ENCODE data around the gene SLC4A7.
"Not testable (repeated sequence)": the region's sequence is repeated elsewhere in the genome, so short reads cannot be mapped to it uniquely, and the experiment has no call there.

Gene SLC4A7

GRCh38 chr3:27484015-27484844, at the start of gene SLC4A7:
Gene SLC4A7, minus strand, starts transcription at chr3:27484384. Its CDS starts 258 bp downstream, at chr3:27484126.
- peak; percentile 98 for DNase-seq (ENCODE audit: low read depth in 2 of 2)

DNA sequence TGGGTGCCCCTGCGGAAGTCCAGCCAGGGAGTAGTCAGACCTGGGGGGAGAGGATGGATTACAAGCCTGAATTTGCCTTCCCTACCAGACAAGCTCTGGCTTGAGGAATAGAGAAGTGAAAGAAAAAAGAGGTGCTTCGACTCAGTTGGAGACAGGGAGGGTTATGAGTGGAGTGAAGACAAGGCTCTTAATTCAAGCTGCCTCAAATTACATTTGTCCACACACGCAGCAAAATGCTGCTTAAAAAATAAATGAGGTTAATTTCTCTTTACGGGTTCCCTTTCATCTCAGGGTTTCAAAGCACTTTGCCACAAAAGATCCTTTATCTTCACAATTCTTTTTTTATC, 49.0 kb upstream of the SLC4A7 start:
- DNase-seq (ENCODE audit: low read depth in 2 of 2), result no peak

GRCh38 chr3:27532426-27533260, 48.5 kb upstream of the SLC4A7 start:
- no peak for DNase-seq (ENCODE audit: low read depth in 2 of 2)

DNA sequence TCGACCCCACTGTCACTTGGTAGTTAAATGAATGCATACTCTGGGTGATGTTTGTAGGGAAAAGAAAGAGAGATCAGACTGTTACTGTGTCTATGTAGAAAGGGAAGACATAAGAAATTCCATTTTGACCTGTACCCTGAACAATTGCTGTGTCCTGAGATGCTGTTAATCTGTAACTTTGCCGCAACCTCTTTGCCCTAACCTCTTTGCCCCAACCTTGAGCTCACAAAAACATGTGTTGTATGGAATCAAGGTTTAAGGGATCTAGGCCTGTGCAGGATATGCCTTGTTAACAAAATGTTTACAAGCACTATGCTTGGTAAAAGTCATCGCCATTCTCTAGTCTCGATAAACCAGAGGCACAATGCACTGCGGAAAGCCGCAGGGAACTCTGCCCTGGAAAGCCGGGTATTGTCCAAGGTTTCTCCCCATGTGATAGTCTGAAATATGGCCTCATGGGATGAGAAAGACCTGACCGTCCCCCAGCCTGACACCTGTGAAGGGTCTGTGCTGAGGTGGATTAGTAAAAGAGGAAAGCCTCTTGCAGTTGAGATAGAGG, 47.1 kb upstream of the SLC4A7 start:
- not testable (repeated sequence) for DNase-seq (ENCODE audit: low read depth in 2 of 2)

DNA sequence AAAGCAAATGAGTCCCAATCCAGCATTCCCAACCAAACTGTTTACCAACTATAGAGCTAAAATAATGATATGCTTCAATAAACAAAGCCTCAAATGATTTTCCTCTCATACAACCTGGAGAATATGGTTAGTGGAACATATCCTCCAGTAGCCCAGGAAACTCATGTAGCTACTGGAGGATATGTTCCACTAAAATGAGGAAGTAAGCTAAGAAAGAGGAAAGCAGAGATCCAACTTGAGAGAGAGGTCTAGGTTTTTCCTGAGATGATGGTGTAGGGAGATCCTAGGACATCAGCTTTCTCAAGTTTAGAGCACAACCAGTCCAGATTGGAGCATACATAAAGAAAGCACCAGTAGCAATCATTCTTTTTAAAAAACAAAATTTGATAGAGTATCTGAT, 44.6 kb upstream of the SLC4A7 start:
- DNase-seq (ENCODE audit: low read depth in 2 of 2), result no peak

DNA sequence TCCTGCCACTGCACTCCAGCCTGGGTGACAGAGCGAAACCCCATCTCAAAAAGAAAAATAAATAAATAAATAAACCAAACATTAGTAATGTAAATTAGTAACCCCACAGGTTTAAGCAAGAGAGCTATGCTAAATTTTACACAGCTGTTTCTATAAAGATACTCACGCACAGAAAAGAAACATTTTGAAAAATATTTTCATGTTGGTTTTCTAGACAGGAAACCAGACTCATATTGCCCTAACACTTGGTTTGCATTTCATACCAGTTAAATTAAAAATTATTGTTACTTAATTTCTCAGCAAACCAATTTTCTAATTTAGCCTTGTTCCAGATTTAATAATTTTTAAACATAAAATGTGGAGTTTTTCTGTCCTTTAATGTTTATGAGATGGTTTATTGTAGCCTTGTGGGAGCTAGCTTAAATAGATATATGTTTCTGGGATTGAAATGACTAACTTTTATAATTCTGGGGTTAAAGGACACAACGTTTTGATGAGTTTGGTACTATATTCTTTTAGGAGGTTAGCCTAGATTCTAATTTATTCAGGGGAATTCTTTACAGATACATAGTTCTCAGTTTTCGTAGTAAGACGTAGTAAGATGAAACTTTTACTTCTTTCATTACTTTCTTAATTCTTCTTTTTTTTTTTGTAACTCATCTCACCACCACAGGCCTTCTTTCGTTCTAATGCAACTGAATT, 42.6 kb upstream of the SLC4A7 start:
- DNase-seq (ENCODE audit: low read depth in 2 of 2), result no peak

- no peak for DNase-seq (ENCODE audit: low read depth in 2 of 2)
Observed at GRCh38 chr3:27521872-27522265, 37.7 kb upstream of the SLC4A7 start.

DNA sequence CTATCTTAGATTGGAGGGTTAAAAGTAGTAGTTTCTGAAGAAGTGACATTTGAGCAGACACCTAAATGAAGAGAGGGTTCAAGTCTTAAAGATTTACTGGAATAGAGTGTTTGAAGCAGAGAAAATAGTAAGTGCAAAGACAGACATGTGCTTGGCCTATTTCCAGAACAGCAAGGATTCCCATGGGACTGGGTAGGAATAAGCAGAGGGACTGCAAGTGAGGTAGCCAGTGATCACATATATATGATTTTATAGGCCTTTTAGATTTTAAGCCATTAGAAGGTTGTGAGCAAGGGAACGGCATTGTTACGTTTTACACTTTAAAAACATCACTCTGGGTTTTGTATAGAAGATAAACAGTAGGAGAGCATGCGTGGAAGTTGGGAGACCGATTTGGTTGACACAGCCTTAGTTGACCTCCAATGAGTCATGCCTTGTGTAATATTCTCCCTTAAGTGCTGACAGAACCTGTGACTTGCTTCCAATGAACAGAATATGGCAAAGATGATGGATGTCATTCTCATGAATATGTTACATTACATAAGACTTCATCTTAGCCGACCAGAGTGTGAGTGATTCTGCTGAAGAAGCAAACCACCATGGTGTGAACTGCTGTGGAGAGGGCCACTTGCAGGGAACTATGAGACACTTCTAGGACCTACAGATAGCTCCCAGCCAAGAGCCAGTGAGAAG, 37.1 kb upstream of the SLC4A7 start:
- no peak for DNase-seq (ENCODE audit: low read depth in 2 of 2)

GRCh38 chr3:27511724-27512422, 27.7 kb upstream of the SLC4A7 start:
- no peak for DNase-seq (ENCODE audit: low read depth in 2 of 2)

DNA sequence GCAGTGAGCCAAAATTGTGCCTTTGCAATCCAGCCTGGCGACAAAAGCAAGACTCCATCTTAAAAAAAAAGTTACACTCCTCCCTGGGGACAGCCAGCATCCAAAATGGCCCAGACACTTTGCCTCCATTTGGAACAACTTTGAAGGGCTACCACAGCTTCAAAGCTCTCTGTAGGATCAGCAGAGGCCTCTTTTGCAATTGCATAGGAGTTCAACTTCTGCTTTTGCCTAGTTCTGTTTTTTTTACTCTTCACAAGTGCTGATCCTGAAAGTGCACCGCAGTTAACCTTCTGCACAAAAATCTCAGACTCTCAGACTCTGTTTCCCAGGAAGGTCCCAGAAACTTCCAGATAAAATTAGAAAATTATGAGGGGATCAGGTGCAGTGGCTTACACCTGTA, 25.2 kb upstream of the SLC4A7 start:
- no peak for DNase-seq (ENCODE audit: low read depth in 2 of 2)

GRCh38 chr3:27508424-27508823, 24.2 kb upstream of the SLC4A7 start:
- no peak for DNase-seq (ENCODE audit: low read depth in 2 of 2)

DNA sequence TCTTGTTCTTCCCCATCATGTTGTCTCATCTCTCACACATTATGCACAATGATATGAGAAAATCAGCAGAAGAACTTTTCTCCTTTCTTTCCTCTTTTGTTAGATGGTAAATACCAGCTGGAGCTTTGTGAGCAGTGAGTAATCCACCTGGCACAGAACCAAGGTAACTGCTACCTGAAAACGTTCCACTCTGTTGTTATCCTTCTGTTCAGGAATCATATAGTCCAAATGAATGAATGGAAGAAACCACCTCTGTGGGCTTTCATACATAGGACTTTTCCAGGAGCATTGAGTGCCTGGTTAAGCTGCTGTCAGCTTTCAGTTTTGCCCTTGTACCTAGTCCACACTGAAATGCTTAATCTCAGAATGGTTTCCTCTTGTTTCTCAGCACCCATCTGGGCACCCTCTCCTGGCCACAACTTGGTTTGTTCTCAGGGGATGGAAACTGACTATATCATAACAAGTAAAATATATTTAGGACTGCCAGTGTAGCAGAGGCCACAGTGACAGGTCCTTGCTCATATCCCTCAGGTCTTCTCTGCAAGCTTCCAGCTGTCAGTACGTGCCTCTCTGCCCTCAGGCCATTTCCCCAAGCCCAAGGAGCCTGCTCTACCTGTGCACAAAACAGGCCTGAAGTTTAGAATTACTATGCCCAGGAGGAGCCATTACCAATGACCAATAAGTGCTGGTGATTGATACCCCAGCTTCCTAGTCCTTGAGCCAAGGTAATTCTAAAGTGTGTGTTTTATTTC, 23.5 kb upstream of the SLC4A7 start:
- DNase-seq (ENCODE audit: low read depth in 2 of 2), result no peak

- DNase-seq (ENCODE audit: low read depth in 2 of 2), result no peak
Observed at GRCh38 chr3:27507111-27507510, 22.9 kb upstream of the SLC4A7 start.

GRCh38 chr3:27504749-27505148, 20.6 kb upstream of the SLC4A7 start:
- DNase-seq (ENCODE audit: low read depth in 2 of 2), result no peak

GRCh38 chr3:27503526-27503925, 19.3 kb upstream of the SLC4A7 start:
- DNase-seq (ENCODE audit: low read depth in 2 of 2), result no peak

DNA sequence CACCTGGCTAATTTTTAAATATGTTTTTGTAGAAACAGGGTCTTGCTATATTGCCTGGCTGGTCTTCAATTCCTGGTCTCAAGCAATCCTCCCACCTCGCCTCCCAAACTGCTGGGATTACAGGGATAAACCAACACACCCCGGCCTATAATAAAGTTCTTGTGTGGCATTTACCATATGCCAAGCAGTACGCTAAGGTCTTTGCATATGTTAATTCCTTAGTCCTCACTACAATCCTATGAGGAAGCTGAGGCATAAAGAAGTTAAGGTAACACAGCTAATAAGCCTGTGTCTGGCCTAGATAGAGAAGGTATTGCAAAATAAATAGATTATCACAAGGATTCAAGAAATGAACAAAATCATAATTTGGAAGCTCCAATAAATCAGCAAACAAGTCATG, 17.6 kb upstream of the SLC4A7 start:
- no peak for DNase-seq (ENCODE audit: low read depth in 2 of 2)

DNA sequence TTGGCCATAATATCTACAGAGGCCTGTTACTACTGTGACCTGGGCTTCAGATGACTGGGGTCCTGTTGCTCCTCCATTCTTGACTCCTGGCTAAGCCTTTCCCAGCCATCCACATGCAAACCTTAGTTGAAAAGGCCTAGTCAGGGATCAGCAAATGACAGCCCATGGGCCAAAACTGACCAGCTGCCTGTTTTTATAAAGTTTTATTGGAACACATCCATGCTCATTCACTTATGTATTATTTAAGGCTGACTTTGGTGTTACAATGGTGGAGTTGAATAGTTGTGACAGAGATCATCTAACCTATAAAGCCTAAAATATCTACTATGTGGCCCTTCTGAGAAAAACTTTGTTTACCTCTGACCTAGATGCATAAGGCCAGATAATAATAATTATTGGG, 16.8 kb upstream of the SLC4A7 start:
- DNase-seq (ENCODE audit: low read depth in 2 of 2), result no peak

GRCh38 chr3:27500035-27500434, 15.9 kb upstream of the SLC4A7 start:
- DNase-seq (ENCODE audit: low read depth in 2 of 2), result no peak

GRCh38 chr3:27494784-27495183, 10.6 kb upstream of the SLC4A7 start:
- DNase-seq (ENCODE audit: low read depth in 2 of 2), result no peak

DNA sequence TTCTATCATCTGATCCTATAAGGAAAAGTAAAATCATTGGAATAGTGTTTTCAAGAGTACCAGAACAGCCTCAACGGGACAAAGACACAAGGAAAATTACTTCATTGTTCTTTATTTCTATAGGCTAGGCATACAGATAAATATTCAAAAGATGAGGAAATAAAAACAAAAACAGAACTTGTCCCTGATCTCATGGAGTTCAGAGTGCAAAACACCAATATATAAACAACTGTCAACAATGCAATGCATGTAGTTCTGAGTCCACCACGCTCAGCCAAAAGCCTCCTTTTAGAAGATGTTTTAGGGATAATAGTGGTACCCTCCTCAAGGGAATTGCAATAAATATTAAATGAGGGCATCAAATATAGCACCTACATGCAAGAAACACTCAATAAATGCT, 4.6 kb upstream of the SLC4A7 start:
- no peak for DNase-seq (ENCODE audit: low read depth in 2 of 2)
